T-helper 2 cell treated with Interferon-gamma antibody and Interleukin-4, amounts not matched to agents 5 μg/mL and 100 μg/mL, for 36 hours (primary cell): ENCODE results near the gene PRSS33.

Source experiments
- DNase-seq: peaks from one replicate; pipeline ENCODE4 v3.0.0; 2021; ENCODE audit warnings: low spot score
- H3K27ac Mint-ChIP-seq: one replicate; pipeline ENCODE4 v1.8.0; 2021; ENCODE audit warnings: mild to moderate bottlenecking, mixed read lengths
- H3K27me3 Mint-ChIP-seq: one replicate; pipeline ENCODE4 v1.8.0; 2021; ENCODE audit warnings: low read depth, mixed read lengths
- H3K36me3 Mint-ChIP-seq: one replicate; pipeline ENCODE4 v1.8.0; 2021; ENCODE audit warnings: low read depth, mixed read lengths
- H3K4me1 Mint-ChIP-seq: one replicate; pipeline ENCODE4 v1.8.0; 2021; ENCODE audit warnings: low read depth, mixed read lengths
- H3K4me3 Mint-ChIP-seq: one replicate; pipeline ENCODE4 v1.8.0; 2022; ENCODE audit warnings: mild to moderate bottlenecking, moderate library complexity, mixed read lengths
- H3K9me3 Mint-ChIP-seq: one replicate; pipeline ENCODE4 v1.8.0; 2021; ENCODE audit warnings: mixed read lengths

The PRSS33 gene

DNA sequence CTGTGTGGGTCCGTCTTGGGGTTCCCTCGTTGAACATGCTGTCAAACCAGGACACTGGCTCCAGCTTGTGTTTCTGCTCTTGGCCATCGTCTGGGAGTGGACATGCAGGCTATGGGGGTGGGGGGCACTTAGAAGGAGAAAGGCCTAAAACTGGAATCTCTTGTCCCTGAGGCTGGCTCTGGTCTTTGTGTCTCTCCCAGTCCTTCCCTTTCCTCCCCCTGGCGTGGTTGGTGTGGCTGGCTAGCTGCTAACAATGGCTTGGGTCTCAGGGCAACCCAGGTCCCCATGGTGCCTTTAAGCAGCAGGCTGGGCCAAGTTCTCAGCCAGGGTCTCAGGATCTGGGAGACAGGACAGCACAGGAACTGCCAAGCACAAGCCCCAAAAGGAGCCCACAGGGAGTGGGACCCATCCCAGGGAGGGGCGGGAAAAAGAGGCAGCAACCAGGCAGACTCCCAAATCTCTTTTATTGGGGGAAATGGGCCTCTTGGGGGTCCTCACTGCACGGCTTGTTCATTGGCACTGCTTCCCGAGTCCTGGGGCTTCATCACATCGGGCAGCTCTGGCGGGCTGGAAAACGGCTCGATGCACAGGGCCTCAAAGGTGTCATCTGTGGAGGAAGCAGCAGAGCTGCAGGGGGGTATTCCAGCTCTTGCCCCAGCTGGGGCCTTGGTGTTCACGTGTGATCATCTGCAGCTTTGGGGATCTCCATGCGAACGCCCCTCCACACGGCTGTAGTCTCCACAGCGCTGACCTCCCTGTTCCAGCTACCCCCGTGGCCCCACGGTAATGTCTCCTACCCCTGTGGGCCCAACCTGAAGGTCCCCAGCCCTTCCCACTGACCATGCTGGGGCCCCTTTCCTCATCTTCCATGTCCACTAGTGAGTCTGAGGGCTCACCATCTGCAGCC lies 15.6 kb downstream of the PRSS33 start:
- Mint-ChIP-seq H3K27ac (no peak overlapping the region), H3K4me3 (no peak overlapping the region), H3K36me3 (peaks cover 43% of the 10 kb centered on the region), H3K9me3 (no peaks in the 10 kb centered on the region), H3K27me3 (no peaks in the 10 kb centered on the region), H3K4me1 (peaks cover 14% of the 10 kb centered on the region)
- no peak for DNase-seq

DNA sequence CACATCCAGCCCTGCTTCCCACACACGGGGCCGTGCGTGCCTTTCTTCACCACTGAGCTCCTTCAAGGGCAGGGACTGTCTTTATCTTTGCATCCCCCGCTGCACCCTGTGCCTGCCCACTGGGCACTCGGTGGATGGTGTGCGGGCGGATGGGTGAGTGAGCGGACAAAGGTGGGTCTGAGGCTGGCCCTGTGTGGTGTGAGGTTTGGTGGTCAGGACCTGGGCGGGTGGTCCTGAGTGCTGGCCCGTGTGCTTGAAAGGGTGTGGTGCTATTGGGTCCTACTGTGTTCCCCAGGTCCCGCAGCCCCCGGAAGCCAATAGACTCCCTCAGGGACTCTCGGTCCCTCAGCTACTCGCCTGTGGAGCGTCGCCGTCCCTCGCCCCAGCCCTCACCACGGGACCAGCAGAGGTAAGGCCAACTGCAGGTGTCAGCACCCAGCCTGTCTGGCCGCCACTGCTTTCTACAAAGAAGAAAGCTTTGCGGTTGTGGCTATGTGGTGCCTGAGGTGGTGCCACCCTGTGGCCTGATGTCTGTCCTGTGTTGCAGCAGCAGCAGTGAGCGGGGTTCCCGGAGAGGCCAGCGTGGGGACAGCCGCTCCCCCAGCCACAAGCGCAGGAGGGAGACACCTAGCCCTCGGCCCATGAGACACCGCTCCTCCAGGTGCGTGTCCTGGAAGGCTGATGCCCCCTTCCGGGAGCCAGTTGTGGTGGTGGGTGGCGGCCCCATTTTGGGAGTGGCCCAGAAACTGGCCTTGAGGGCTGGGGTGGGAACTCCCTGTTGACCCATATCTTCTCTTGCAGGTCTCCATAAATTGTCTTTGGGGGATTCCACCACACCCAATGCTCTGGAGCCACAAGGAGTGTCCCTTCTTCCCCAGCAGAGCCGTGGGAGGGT lies 17.1 kb downstream of the PRSS33 start:
- H3K36me3 Mint-ChIP-seq, result peaks cover 57% of the 10 kb centered on the region
- no peak overlapping the region for H3K4me3 Mint-ChIP-seq
- DNase-seq, result no peak
- no peaks in the 10 kb centered on the region for H3K9me3 Mint-ChIP-seq
- no peaks in the 10 kb centered on the region for H3K27me3 Mint-ChIP-seq
- H3K4me1 Mint-ChIP-seq, result peaks cover 4% of the 10 kb centered on the region
- H3K27ac Mint-ChIP-seq, result no peak overlapping the region

DNA sequence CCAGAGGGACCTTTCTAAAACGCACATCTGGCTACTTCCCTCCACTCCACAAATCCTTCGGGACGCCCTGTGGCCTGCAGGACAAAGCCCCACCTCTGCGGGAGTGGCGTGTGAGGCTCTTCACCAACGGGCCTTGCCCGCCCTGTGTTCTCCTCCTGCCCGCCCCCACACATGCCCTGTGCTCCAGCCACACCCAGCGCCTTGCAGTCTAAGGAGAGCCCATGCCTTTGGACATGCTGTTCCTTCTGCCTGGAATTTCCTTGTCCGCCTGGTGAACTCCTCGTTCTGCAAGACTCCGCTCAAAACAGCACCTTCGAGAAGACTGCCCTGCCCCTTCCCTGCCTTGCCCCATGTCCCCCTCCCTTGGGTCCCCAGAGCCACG lies 17.7 kb downstream of the PRSS33 start:
- Mint-ChIP-seq H3K27ac (no peak overlapping the region), H3K9me3 (no peaks in the 10 kb centered on the region), H3K27me3 (no peaks in the 10 kb centered on the region), H3K4me3 (no peak overlapping the region), H3K36me3 (peaks cover 63% of the 10 kb centered on the region), H3K4me1 (peaks cover 2% of the 10 kb centered on the region)
- DNase-seq, result no peak

DNA sequence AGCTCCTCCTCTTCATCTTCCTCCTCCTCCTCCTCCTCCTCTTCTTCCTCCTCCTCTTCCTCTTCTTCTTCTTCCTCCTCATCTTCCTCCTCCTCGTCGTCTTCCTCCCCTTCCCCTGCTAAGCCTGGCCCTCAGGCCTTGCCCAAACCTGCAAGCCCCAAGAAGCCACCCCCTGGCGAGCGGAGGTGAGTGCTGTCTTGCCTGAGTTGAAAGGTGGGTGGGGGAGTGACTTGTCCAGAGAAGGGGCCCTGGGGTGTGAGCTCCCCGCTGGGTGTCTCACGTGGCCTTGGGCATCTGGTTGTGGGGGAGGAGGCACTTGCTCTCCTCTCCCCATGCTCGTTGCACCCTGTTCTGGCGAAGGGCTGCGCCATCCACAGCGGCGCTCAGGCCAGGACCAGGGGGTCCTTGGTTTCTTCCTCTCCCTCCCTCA lies 18.2 kb downstream of the PRSS33 start:
- no peak overlapping the region for H3K4me3 Mint-ChIP-seq
- peaks cover 68% of the 10 kb centered on the region for H3K36me3 Mint-ChIP-seq

DNA sequence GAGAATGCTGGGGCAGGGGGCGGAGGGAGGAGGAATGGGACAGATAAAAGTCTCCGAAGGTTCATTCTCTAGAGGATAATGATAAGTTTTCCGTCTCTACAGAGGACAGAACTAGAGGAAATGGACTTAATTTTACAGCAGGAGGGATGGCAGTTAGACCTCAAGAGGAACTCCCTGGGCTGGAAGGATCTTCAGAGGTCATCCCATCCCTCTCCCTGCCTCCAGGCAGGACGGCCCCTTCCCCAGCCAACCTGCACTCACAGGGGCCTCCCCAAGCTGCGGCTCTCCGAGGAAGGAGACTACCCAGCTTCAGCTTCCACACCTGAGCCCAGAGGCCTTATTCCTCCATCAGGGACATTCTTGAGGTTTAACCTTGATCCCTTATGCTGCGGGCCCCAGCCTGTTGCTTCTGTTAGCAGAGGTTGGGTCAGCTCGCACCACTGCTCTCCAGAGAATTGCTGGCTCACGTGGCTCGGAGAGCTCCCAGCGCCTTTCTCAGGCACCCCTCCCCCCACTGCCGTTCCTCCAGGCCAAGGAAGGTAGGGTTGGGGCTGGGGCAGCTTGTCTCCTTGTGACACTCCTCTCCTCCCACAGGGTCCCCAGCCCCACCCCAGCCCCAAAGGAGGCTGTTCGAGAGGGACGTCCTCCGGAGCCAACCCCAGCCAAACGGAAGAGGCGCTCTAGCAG lies 18.8 kb downstream of the PRSS33 start:
- Mint-ChIP-seq H3K27ac (no peak overlapping the region), H3K9me3 (no peaks in the 10 kb centered on the region), H3K4me1 (peaks cover 2% of the 10 kb centered on the region), H3K36me3 (peaks cover 74% of the 10 kb centered on the region), H3K27me3 (no peaks in the 10 kb centered on the region), H3K4me3 (no peak overlapping the region)
- no peak for DNase-seq

More for the DNA sequence above, 18.2 kb downstream of the PRSS33 start:
- Mint-ChIP-seq H3K9me3 (no peaks in the 10 kb centered on the region), H3K4me1 (peaks cover 2% of the 10 kb centered on the region), H3K27me3 (no peaks in the 10 kb centered on the region), H3K27ac (no peak overlapping the region)
- no peak for DNase-seq

DNA sequence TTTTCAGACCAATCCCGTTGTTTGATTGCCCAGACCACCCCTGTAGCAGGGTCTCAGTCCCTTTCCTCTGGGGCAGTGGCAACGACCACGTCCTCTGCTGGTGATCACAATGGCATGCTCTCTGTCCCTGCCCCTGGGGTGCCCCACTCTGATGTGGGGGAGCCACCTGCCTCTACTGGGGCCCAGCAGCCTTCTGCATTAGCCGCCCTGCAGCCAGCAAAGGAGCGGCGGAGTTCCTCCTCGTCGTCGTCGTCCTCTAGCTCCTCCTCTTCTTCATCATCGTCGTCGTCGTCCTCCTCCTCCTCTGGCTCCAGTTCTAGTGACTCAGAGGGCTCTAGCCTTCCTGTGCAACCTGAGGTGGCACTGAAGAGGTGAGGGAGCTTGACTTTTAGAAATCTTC lies 19.5 kb downstream of the PRSS33 start:
- H3K9me3 Mint-ChIP-seq, result no peaks in the 10 kb centered on the region
- DNase-seq, result no peak
- no peak overlapping the region for H3K4me3 Mint-ChIP-seq
- H3K4me1 Mint-ChIP-seq, result peaks cover 2% of the 10 kb centered on the region
- no peak overlapping the region for H3K27ac Mint-ChIP-seq
- peaks cover 80% of the 10 kb centered on the region for H3K36me3 Mint-ChIP-seq
- no peaks in the 10 kb centered on the region for H3K27me3 Mint-ChIP-seq

DNA sequence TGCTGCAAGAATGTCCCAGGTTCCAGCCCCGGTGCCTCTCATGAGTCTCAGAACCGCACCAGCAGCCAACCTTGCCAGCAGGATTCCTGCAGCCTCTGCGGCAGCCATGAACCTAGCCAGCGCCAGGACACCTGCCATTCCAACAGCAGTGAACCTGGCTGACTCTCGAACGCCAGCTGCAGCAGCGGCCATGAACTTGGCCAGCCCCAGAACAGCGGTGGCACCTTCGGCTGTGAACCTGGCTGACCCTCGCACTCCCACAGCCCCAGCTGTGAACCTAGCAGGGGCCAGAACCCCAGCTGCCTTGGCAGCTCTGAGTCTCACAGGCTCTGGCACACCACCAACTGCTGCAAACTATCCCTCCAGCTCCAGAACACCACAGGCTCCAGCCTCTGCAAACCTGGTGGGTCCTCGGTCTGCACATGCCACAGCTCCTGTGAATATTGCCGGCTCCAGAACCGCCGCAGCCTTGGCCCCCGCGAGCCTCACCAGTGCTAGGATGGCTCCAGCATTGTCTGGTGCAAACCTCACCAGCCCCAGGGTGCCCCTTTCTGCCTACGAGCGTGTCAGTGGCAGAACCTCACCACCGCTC lies 20.1 kb downstream of the PRSS33 start:
- Mint-ChIP-seq H3K4me3 (no peak overlapping the region), H3K27ac (no peak overlapping the region), H3K4me1 (no peaks in the 10 kb centered on the region), H3K27me3 (no peaks in the 10 kb centered on the region), H3K36me3 (peaks cover 83% of the 10 kb centered on the region), H3K9me3 (no peaks in the 10 kb centered on the region)
- no peak for DNase-seq

DNA sequence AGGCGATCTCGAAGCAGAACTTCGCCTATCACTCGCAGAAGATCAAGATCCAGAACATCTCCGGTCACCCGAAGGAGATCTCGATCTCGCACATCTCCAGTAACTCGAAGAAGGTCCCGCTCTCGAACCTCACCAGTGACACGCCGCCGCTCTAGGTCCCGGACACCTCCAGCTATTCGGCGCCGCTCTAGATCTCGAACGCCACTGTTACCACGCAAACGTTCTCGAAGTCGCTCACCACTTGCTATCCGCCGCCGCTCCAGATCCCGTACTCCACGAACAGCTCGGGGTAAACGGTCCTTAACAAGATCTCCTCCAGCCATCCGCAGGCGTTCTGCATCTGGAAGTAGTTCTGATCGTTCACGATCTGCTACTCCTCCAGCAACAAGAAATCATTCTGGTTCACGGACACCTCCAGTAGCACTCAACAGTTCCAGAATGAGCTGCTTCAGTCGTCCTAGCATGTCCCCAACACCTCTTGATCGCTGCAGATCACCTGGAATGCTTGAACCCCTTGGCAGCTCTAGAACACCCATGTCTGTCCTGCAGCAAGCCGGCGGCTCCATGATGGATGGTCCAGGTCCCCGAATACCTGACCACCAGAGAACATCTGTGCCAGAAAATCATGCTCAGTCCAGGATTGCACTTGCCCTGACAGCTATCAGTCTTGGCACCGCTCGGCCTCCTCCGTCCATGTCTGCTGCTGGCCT lies 20.8 kb downstream of the PRSS33 start:
- Mint-ChIP-seq H3K27ac (no peak overlapping the region), H3K4me1 (no peaks in the 10 kb centered on the region), H3K9me3 (no peaks in the 10 kb centered on the region), H3K36me3 (peaks cover 86% of the 10 kb centered on the region), H3K4me3 (no peak overlapping the region), H3K27me3 (no peaks in the 10 kb centered on the region)
- DNase-seq, result no peak

DNA sequence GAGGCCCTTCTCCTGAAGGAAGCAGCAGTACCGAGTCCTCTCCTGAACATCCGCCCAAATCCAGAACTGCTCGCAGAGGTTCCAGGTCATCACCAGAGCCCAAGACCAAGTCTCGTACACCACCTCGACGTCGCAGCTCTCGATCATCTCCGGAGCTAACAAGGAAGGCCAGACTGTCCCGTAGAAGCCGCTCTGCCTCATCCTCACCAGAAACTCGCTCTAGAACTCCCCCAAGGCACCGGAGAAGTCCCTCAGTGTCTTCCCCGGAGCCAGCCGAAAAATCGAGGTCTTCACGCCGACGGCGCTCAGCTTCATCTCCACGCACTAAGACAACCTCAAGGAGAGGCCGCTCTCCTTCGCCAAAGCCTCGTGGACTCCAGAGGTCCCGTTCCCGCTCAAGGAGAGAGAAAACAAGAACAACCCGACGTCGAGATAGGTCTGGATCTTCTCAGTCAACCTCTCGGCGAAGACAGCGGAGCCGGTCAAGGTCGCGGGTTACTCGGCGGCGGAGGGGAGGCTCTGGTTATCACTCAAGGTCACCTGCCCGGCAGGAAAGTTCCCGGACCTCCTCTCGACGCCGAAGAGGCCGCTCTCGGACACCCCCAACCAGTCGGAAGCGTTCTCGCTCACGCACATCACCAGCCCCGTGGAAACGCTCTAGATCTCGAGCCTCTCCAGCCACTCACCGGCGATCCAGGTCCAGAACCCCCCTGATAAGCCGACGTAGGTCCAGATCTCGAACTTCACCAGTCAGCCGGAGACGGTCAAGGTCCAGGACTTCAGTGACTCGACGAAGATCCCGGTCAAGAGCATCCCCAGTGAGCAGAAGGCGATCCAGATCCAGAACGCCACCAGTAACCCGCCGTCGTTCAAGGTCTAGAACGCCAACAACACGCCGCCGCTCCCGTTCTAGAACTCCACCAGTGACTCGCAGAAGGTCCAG lies 21.6 kb downstream of the PRSS33 start:
- Mint-ChIP-seq H3K4me3 (no peak overlapping the region), H3K4me1 (no peaks in the 10 kb centered on the region), H3K9me3 (no peaks in the 10 kb centered on the region), H3K27ac (no peak overlapping the region), H3K36me3 (peaks cover 87% of the 10 kb centered on the region), H3K27me3 (no peaks in the 10 kb centered on the region)
- DNase-seq, result no peak

DNA sequence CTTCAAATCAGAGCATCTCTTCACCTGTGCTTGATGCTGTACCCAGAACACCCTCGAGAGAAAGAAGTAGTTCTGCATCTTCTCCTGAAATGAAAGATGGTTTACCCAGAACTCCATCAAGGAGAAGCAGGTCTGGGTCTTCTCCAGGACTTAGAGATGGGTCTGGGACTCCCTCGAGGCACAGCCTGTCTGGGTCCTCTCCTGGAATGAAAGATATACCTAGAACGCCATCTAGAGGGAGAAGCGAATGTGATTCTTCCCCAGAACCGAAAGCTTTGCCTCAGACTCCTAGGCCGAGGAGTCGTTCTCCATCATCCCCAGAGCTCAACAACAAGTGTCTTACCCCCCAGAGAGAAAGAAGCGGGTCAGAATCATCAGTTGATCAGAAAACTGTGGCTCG lies 22.6 kb downstream of the PRSS33 start:
- Mint-ChIP-seq H3K4me3 (no peak overlapping the region), H3K27ac (no peak overlapping the region), H3K36me3 (peaks cover 89% of the 10 kb centered on the region), H3K4me1 (peaks cover 2% of the 10 kb centered on the region), H3K27me3 (no peaks in the 10 kb centered on the region), H3K9me3 (no peaks in the 10 kb centered on the region)
- no peak for DNase-seq

DNA sequence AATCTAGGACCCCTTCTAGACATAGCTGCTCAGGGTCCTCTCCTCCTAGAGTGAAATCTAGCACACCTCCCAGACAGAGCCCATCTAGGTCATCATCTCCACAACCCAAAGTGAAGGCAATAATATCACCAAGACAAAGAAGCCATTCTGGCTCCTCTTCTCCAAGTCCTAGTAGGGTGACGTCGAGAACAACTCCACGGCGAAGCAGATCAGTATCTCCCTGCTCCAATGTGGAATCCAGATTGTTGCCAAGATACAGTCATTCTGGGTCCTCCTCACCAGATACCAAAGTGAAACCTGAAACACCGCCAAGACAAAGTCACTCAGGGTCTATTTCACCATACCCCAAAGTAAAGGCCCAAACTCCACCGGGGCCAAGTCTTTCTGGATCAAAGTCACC lies 24.2 kb downstream of the PRSS33 start:
- H3K4me1 Mint-ChIP-seq, result peaks cover 9% of the 10 kb centered on the region

DNA sequence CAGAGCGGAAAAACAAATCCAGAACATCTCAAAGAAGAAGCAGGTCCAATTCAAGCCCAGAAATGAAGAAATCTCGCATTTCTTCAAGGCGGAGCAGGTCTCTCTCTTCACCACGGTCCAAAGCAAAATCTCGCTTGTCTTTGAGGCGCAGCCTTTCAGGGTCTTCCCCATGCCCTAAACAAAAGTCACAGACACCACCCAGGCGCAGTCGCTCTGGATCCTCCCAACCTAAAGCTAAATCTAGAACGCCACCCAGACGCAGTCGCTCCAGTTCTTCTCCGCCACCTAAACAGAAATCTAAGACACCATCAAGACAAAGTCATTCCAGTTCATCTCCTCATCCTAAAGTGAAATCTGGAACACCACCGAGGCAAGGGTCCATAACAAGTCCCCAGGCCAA lies 24.6 kb downstream of the PRSS33 start:
- Mint-ChIP-seq H3K4me3 (no peak overlapping the region), H3K27ac (no peak overlapping the region), H3K27me3 (no peaks in the 10 kb centered on the region), H3K9me3 (no peaks in the 10 kb centered on the region), H3K4me1 (peaks cover 9% of the 10 kb centered on the region), H3K36me3 (peaks cover 90% of the 10 kb centered on the region)
- no peak for DNase-seq

More for the DNA sequence above, 24.2 kb downstream of the PRSS33 start:
- Mint-ChIP-seq H3K4me3 (no peak overlapping the region), H3K27ac (no peak overlapping the region), H3K36me3 (peaks cover 90% of the 10 kb centered on the region), H3K27me3 (no peaks in the 10 kb centered on the region), H3K9me3 (no peaks in the 10 kb centered on the region)
- no peak for DNase-seq
